Renal cortex interstitium (tissue), 15 donors: ENCODE data around the gene NHERF1. TPM values are rescaled to one million over a fixed set of nuclear protein-coding genes. Genes with fewer than 3 reads are reported as not detected.

Source experiments
- DNase-seq, 11 donors: peaks; one replicate each; pipeline ENCODE4 v3.0.0-alpha.2; 2013; ENCODE audit warnings: low read depth in 9 of 11, low spot score in 4 of 11; ENCODE audit errors: extremely low read depth in 1 of 11
- long read RNA-seq, 16 experiments: transcript quantifications; one replicate each; lab custom pipeline, GENCODE V29; 2026
- polyA plus RNA-seq, 3 donors: library from polyadenylated mRNA; unstranded; fragments of 120-200 nt; gene quantifications; one replicate each; pipeline ENCODE4 v1.2.1, GENCODE V29; 2013; ENCODE audit not compliant: insufficient read length in 3 of 3

The NHERF1 gene
- polyA plus RNA-seq: 100 to 1,000 TPM; 158 to 197 (median 171) TPM
- long read RNA-seq, donor 1, transcript SLC9A3R1-201 (6 exons, 1,969 nt): major isoform, 19 of 75 reads
- long read RNA-seq, donor 1, transcript SLC9A3R1-203 (4 exons, 714 nt): minor isoform, 6 of 75 reads
- long read RNA-seq, donor 1, partial matches to known transcripts: 48 of 75 reads
- long read RNA-seq, donor 1, other reads (novel, unspliced or antisense): 0 of 75 reads
- long read RNA-seq, donor 2, transcript SLC9A3R1-202 (5 exons, 1,285 nt): minor isoform, 5 of 24 reads
- long read RNA-seq, donor 2, transcript SLC9A3R1-203 (4 exons, 714 nt): minor isoform, 5 of 24 reads
- long read RNA-seq, donor 2, transcript SLC9A3R1-201 (6 exons, 1,969 nt): major isoform, 14 of 24 reads
- long read RNA-seq, donor 2, partial matches to known transcripts: 0 of 24 reads
- long read RNA-seq, donor 2, other reads (novel, unspliced or antisense): 0 of 24 reads
- long read RNA-seq, donor 3, transcript SLC9A3R1-201 (6 exons, 1,969 nt): major isoform, 40 of 102 reads
- long read RNA-seq, donor 3, transcript SLC9A3R1-203 (4 exons, 714 nt): minor isoform, 5 of 102 reads
- long read RNA-seq, donor 3, partial matches to known transcripts: 53 of 102 reads
- long read RNA-seq, donor 3, other reads (novel, unspliced or antisense): 0 of 102 reads
- long read RNA-seq, donor 4, transcript SLC9A3R1-201 (6 exons, 1,969 nt): major isoform, 32 of 35 reads
- long read RNA-seq, donor 4, partial matches to known transcripts: 0 of 35 reads
- long read RNA-seq, donor 4, other reads (novel, unspliced or antisense): 0 of 35 reads
- long read RNA-seq, donor 5: 0 reads
- long read RNA-seq, donor 6, transcript SLC9A3R1-201 (6 exons, 1,969 nt): major isoform, 26 of 41 reads
- long read RNA-seq, donor 6, transcript SLC9A3R1-203 (4 exons, 714 nt): minor isoform, 7 of 41 reads
- long read RNA-seq, donor 6, partial matches to known transcripts: 5 of 41 reads
- long read RNA-seq, donor 6, other reads (novel, unspliced or antisense): 0 of 41 reads
- long read RNA-seq, donor 7, transcript SLC9A3R1-201 (6 exons, 1,969 nt): major isoform, 32 of 135 reads
- long read RNA-seq, donor 7, partial matches to known transcripts: 97 of 135 reads
- long read RNA-seq, donor 7, other reads (novel, unspliced or antisense): 0 of 135 reads
- long read RNA-seq, donor 8: 0 reads
- long read RNA-seq, donor 9, transcript SLC9A3R1-201 (6 exons, 1,969 nt): major isoform, 21 of 69 reads
- long read RNA-seq, donor 9, partial matches to known transcripts: 45 of 69 reads
- long read RNA-seq, donor 9, other reads (novel, unspliced or antisense): 0 of 69 reads
- long read RNA-seq, donor 10, transcript SLC9A3R1-203 (4 exons, 714 nt): minor isoform, 7 of 36 reads
- long read RNA-seq, donor 10, transcript SLC9A3R1-201 (6 exons, 1,969 nt): major isoform, 22 of 36 reads
- long read RNA-seq, donor 10, partial matches to known transcripts: 5 of 36 reads
- long read RNA-seq, donor 10, other reads (novel, unspliced or antisense): 0 of 36 reads
- long read RNA-seq, donor 11, transcript SLC9A3R1-201 (6 exons, 1,969 nt): major isoform, 33 of 52 reads
- long read RNA-seq, donor 11, partial matches to known transcripts: 16 of 52 reads
- long read RNA-seq, donor 11, other reads (novel, unspliced or antisense): 0 of 52 reads
- long read RNA-seq, donor 12, partial matches to known transcripts: 12 of 16 reads
- long read RNA-seq, donor 12, other reads (novel, unspliced or antisense): 0 of 16 reads
- long read RNA-seq, donor 13: 0 reads
- long read RNA-seq, donor 14, transcript SLC9A3R1-201 (6 exons, 1,969 nt): major isoform, 24 of 32 reads
- long read RNA-seq, donor 14, partial matches to known transcripts: 5 of 32 reads
- long read RNA-seq, donor 14, other reads (novel, unspliced or antisense): 0 of 32 reads
- long read RNA-seq, donor 15, transcript SLC9A3R1-201 (6 exons, 1,969 nt): major isoform, 15 of 18 reads
- long read RNA-seq, donor 15, partial matches to known transcripts: 0 of 18 reads
- long read RNA-seq, donor 15, other reads (novel, unspliced or antisense): 0 of 18 reads
- long read RNA-seq, donor 16, transcript SLC9A3R1-201 (6 exons, 1,969 nt): major isoform, 82 of 100 reads
- long read RNA-seq, donor 16, transcript SLC9A3R1-203 (4 exons, 714 nt): minor isoform, 8 of 100 reads
- long read RNA-seq, donor 16, partial matches to known transcripts: 0 of 100 reads
- long read RNA-seq, donor 16, other reads (novel, unspliced or antisense): 6 of 100 reads

DNA sequence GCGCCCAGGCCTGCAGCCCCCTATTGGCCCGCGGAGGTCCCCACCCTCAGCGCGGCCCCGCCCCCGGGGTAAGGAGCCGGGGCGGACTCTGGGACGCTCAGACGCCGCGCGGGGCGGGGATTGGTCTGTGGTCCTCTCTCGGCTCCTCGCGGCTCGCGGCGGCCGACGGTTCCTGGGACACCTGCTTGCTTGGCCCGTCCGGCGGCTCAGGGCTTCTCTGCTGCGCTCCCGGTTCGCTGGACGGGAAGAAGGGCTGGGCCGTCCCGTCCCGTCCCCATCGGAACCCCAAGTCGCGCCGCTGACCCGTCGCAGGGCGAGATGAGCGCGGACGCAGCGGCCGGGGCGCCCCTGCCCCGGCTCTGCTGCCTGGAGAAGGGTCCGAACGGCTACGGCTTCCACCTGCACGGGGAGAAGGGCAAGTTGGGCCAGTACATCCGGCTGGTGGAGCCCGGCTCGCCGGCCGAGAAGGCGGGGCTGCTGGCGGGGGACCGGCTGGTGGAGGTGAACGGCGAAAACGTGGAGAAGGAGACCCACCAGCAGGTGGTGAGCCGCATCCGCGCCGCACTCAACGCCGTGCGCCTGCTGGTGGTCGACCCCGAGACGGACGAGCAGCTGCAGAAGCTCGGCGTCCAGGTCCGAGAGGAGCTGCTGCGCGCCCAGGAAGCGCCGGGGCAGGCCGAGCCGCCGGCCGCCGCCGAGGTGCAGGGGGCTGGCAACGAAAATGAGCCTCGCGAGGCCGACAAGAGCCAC lies at the start of gene NHERF1:
NHERF1 (plus strand) TSS at position 100 of the 750 bp plus-strand sequence; CDS start at position 319, 219 bp downstream.
- peak in 7 of 11 donors; percentile 82 to 92 (median 87) for DNase-seq

- DNase-seq: no peak
Measured at GRCh38 chr17:74699236-74699635, 49.2 kb upstream of the NHERF1 start.

- no peak for DNase-seq
Measured at GRCh38 chr17:74702116-74702871, 46.1 kb upstream of the NHERF1 start.

- DNase-seq: no peak
Measured at GRCh38 chr17:74703311-74703710, 45.1 kb upstream of the NHERF1 start.

GRCh38 chr17:74704544-74704943 lies 43.9 kb upstream of the NHERF1 start:
- no peak for DNase-seq

DNA sequence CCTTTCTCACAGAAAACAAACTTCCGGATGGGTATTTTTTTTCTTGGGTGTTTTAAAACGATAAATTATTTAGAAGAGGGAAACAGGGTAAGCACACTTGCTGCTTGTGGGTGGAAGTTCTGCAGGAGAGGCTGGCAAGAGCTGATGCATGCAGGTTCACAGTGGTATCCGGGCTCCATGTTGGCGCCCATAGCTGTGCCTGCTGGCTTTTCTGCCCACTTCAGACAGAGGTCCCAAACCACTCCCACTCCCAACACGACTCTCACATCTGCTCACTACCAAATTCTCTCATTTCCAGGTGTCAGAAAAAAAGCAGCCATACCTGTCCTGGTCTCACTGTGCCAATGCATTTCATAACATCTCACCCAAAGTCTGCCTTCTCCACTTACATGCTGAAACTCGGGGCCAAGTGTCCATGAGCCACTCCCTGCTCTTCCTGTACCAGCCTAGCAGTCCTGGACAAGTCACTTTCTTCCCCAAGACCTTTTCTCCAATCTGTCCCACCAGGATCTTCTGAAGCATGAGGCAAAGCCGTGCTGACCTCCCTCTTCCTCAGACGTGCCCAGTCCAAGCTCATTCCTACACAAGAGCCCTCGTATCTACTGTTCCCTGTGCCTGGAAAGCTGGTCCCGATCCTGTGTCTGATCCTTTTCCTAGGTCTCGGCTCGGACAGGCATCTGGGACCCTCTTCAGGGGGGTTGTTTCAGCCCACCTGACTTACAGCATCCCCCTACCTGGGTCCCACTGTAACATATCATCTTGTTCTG lies 37.2 kb upstream of the NHERF1 start:
- no peak for DNase-seq

DNA sequence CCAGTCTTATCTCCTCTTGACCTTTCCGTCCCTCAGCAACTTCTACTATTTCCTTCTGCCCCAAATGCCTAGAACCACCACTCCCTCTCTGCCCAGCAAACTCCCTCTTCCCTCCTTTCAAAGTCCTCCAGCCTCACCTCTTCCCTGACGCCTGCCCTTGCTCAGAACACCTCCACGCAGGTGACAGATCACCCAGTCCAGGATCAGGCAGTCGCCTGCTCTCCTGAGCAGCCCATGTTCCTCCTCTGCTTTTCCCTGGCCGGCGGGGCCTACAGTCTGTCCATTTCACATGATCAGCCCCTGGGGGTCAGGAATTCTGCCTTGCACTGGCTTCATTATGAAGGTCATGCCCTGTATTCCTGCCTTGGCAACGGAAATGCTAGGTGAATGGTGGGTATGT lies 36.1 kb upstream of the NHERF1 start:
- DNase-seq: no peak

- DNase-seq: no peak
Measured at GRCh38 chr17:74712756-74713155, 35.7 kb upstream of the NHERF1 start, which contains the start of gene CD300LF. TSS of gene CD300LF (minus strand) at chr17:74712923. CDS start at chr17:74712866, 57 bp downstream.

DNA sequence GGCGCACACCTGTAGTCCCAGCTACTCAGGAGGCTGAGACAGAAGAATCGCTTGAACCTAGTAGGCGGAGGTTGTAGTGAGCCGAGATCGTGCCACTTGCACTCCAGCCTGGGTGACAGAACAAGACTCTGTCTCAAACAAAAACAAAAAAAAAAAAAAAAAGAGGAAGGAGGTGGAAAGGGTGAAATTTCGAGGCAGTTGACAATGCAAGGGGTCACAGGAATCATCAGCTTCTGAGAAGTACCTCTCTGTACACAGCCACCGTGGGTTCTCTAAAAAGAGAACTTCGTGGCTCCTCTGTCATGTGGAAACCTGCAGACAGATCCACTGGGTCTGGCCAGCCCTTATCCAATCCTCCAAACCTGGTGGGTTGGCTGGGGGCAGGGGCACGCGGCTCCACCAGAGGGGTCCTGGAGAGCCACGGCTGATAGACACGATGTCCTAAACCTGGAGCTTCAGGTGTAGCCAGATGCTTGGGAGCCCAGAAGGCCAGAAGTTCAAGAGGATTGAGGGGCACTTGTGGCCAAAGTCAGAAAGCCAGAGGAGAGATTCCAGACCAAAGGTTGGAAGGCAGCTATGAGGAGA lies 35.2 kb upstream of the NHERF1 start:
- no peak for DNase-seq

GRCh38 chr17:74715144-74715543 lies 33.3 kb upstream of the NHERF1 start:
- DNase-seq: no peak

GRCh38 chr17:74720506-74720905 lies 27.9 kb upstream of the NHERF1 start:
- no peak for DNase-seq

- no peak for DNase-seq
Measured at GRCh38 chr17:74722782-74723181, 25.6 kb upstream of the NHERF1 start.

DNA sequence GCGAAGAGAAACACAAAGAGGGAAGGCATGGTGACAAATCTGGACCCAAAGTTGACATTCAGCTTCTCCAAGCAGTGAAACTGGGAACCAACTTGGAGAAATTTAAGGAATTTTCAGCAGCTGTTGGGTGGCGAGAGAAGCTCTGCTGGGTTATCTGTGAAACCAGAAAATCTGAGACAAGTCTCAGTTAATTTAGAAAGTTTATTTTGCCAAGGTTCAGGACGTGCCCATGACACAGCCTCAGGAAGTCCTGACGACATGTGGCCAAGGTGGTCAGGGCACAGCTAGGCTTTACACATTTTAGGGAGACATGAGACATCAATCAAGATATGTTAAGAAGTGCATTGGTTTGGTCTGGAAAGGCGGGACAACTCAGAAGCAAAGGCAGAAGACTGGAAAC lies 24.5 kb upstream of the NHERF1 start:
- DNase-seq: no peak

GRCh38 chr17:74725111-74725510 lies 23.3 kb upstream of the NHERF1 start:
- no peak for DNase-seq
